ENCODE measurements around the gene SND1. TPM values are rescaled to one million over a fixed set of nuclear protein-coding genes. Genes with fewer than 3 reads are reported as not detected.
"Not testable (repeated sequence)": the region's sequence is repeated elsewhere in the genome, so short reads cannot be mapped to it uniquely, and the experiment has no call there.

Gene SND1
- total RNA-seq, 1 donor from 2014 or later = 201 TPM

- no peak for DNase-seq (ENCODE audit: low read depth)
Measured at GRCh38 chr7:127828843-127829500, 177.0 kb downstream of the SND1 start.

GRCh38 chr7:127831318-127832219 lies 179.6 kb downstream of the SND1 start:
- DNase-seq (ENCODE audit: low read depth) = no peak

- DNase-seq (ENCODE audit: low read depth) = no peak
Measured at GRCh38 chr7:127832592-127832991, 180.6 kb downstream of the SND1 start.

GRCh38 chr7:127833641-127834040 lies 181.6 kb downstream of the SND1 start:
- DNase-seq (ENCODE audit: low read depth) = peak; percentile 23

- no peak for DNase-seq (ENCODE audit: low read depth)
Measured at GRCh38 chr7:127835679-127836078, 183.7 kb downstream of the SND1 start.

GRCh38 chr7:127837816-127838410 lies 185.9 kb downstream of the SND1 start:
- DNase-seq (ENCODE audit: low read depth) = not testable (repeated sequence)

GRCh38 chr7:127838816-127839415 lies 186.9 kb downstream of the SND1 start:
- peak; percentile 12 for DNase-seq (ENCODE audit: low read depth)

- no peak for DNase-seq (ENCODE audit: low read depth)
Measured at GRCh38 chr7:127840226-127840951, 188.4 kb downstream of the SND1 start.

- peak; percentile 15 for DNase-seq (ENCODE audit: low read depth)
Measured at GRCh38 chr7:127844165-127844564, 192.2 kb downstream of the SND1 start.

GRCh38 chr7:127844707-127845331 lies 192.8 kb downstream of the SND1 start:
- DNase-seq (ENCODE audit: low read depth) = peak; percentile 52

- DNase-seq (ENCODE audit: low read depth) = no peak
Measured at GRCh38 chr7:127845522-127846214, 193.7 kb downstream of the SND1 start.

GRCh38 chr7:127847641-127848040 lies 195.6 kb downstream of the SND1 start:
- no peak for DNase-seq (ENCODE audit: low read depth)

GRCh38 chr7:127848241-127848640 lies 196.2 kb downstream of the SND1 start:
- no peak for DNase-seq (ENCODE audit: low read depth)

GRCh38 chr7:127850195-127850594 lies 198.2 kb downstream of the SND1 start:
- DNase-seq (ENCODE audit: low read depth) = no peak

- no peak for DNase-seq (ENCODE audit: low read depth)
Measured at GRCh38 chr7:127854383-127854782, 202.4 kb downstream of the SND1 start.

GRCh38 chr7:127857464-127857841 lies 205.5 kb downstream of the SND1 start:
- DNase-seq (ENCODE audit: low read depth) = no peak

GRCh38 chr7:127858091-127858914 lies 206.3 kb downstream of the SND1 start:
- DNase-seq (ENCODE audit: low read depth) = no peak

- no peak for DNase-seq (ENCODE audit: low read depth)
Measured at GRCh38 chr7:127858915-127859189, 206.9 kb downstream of the SND1 start.

GRCh38 chr7:127859330-127859729 lies 207.3 kb downstream of the SND1 start:
- no peak for DNase-seq (ENCODE audit: low read depth)

- DNase-seq (ENCODE audit: low read depth) = no peak
Measured at GRCh38 chr7:127862525-127862924, 210.5 kb downstream of the SND1 start.
